Esophagus squamous epithelium (tissue), 4 donors: ENCODE data around the gene ALDH3A1.

Experiments used
- POLR2A ChIP-seq, 4 donors: fragments of 450-650 bp; IDR thresholded peaks; one replicate each; pipeline ENCODE4 v1.6.1; 2017; ENCODE audit warnings: antibody characterized with exemption in 4 of 4, mild to moderate bottlenecking in 4 of 4, moderate library complexity in 3 of 4
- TF ChIP-seq, protein P1 (sequence below), 6 experiments: fragments of 450-650 bp in 4 of 6; fragments of 200-600 bp in 2 of 6; sonication (generic) in 2 of 6; IDR thresholded peaks; one replicate each; pipeline ENCODE4 v1.5.1; 2016 to 2019; ENCODE audit warnings: antibody characterized with exemption in 6 of 6, mild to moderate bottlenecking in 4 of 6, moderate library complexity in 4 of 6

GRCh38 chr17:19743101-19744100 lies 4.7 kb downstream of the ALDH3A1 start:
- TF ChIP-seq, protein P1, sequence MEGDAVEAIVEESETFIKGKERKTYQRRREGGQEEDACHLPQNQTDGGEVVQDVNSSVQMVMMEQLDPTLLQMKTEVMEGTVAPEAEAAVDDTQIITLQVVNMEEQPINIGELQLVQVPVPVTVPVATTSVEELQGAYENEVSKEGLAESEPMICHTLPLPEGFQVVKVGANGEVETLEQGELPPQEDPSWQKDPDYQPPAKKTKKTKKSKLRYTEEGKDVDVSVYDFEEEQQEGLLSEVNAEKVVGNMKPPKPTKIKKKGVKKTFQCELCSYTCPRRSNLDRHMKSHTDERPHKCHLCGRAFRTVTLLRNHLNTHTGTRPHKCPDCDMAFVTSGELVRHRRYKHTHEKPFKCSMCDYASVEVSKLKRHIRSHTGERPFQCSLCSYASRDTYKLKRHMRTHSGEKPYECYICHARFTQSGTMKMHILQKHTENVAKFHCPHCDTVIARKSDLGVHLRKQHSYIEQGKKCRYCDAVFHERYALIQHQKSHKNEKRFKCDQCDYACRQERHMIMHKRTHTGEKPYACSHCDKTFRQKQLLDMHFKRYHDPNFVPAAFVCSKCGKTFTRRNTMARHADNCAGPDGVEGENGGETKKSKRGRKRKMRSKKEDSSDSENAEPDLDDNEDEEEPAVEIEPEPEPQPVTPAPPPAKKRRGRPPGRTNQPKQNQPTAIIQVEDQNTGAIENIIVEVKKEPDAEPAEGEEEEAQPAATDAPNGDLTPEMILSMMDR (IDR thresholded peaks at IDR 0.05), result no peak
- TF ChIP-seq POLR2A (IDR thresholded peaks at IDR 0.05), result no peak
